NCI-H2196 (cell line): ENCODE data around the gene TTLL8.

Experiments
- DNase-seq: peaks from one replicate; lab custom pipeline; 2025; ENCODE audit not compliant: unreplicated experiment; lab: John Stamatoyannopoulos, UW

The TTLL8 gene

GRCh38 chr22:49969751-49970527, 88.2 kb downstream of the TTLL8 start:
- no peak for DNase-seq

GRCh38 chr22:49968831-49969661, 89.1 kb downstream of the TTLL8 start:
- no peak for DNase-seq
